ENCODE data around the gene COL9A1.

DNA sequence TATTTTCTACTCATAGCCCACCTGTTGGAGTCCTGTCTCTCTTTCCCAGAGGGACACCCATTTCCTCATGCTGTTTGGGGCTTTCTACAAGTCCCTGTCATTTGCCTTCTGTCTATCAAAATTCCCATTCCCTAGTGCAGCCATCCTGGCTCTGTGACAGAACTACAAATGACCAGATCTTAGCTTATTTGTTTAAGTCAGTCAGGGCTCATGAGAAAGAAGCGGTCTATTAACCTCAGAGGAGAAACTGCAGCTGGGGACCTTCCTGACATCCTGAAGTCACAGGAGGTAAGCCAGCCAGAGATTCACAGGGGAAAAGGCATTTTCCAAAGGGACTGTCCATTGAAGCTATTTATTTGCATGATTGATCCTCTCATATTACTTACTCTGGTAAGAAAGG, 1.7 kb upstream of the COL9A1 start:
- TF ChIP-seq, protein P1, sequence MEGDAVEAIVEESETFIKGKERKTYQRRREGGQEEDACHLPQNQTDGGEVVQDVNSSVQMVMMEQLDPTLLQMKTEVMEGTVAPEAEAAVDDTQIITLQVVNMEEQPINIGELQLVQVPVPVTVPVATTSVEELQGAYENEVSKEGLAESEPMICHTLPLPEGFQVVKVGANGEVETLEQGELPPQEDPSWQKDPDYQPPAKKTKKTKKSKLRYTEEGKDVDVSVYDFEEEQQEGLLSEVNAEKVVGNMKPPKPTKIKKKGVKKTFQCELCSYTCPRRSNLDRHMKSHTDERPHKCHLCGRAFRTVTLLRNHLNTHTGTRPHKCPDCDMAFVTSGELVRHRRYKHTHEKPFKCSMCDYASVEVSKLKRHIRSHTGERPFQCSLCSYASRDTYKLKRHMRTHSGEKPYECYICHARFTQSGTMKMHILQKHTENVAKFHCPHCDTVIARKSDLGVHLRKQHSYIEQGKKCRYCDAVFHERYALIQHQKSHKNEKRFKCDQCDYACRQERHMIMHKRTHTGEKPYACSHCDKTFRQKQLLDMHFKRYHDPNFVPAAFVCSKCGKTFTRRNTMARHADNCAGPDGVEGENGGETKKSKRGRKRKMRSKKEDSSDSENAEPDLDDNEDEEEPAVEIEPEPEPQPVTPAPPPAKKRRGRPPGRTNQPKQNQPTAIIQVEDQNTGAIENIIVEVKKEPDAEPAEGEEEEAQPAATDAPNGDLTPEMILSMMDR (IDR thresholded peaks at IDR 0.05), result no peak
- no peak for TF ChIP-seq POLR2A (IDR thresholded peaks at IDR 0.05)

All from uterus (tissue), 2 donors.